ENCODE measurements around the gene FOXA3. TPM values are rescaled to one million over a fixed set of nuclear protein-coding genes. Genes with fewer than 3 reads are reported as not detected.

Gene FOXA3
- polyA plus RNA-seq, 2 of the 4 experiments (the other 2 are of a cell fraction), result 1.6 to 5.3 TPM

- Histone ChIP-seq H3K9me3 (no peaks in the 10 kb centered on the region), H3K4me3 (no peak overlapping the region), H3K27ac (no peak overlapping the region), H3K4me2 (no peak overlapping the region), H3K4me1 (peaks cover 17% of the 10 kb centered on the region)
- CTCF ChIA-PET, result interaction anchor here (1.0 to 1.3 kb wide), 4 partner anchors 41 to 172 kb away, joined by 3 to 4 read pairs (median 3); no protein-coding TSS in a partner anchor
- DNase-seq (ENCODE audit: low read depth in 1 of 2, low spot score in 1 of 2) (no peak), FAIRE-seq (no peak), ATAC-seq (no peak)
- POLR2A ChIA-PET, result no interaction called here
- WGBS (ENCODE audit: missing lambda C conversion rate), result 68% methylated on average over 10 of the region's 10 CpGs
- TF ChIP-seq HEYL (CRISPR knock-in tag; IDR thresholded peaks at IDR 0.05) (no peak), RCOR1 (IDR thresholded peaks at IDR 0.05; ENCODE audit: low read depth, low read length) (no peak), TFCP2L1 (CRISPR knock-in tag; IDR thresholded peaks at IDR 0.05) (no peak)
Measured at GRCh38 chr19:45905011-45905410, 40.9 kb downstream of the FOXA3 start.

GRCh38 chr19:45906221-45906620, 42.1 kb downstream of the FOXA3 start:
- ATAC-seq, result no peak
- H3K27ac ChIP-seq, result no peak overlapping the region
- no peak overlapping the region for H3K4me3 ChIP-seq
- no peaks in the 10 kb centered on the region for H3K9me3 ChIP-seq
- POLR2A ChIA-PET, result interaction anchor here (0.7 kb wide), 1 partner anchor 42 kb away, joined by 3 read pairs; no protein-coding TSS in a partner anchor
- no peak for FAIRE-seq
- no peak for DNase-seq (ENCODE audit: low read depth in 1 of 2, low spot score in 1 of 2)
- no peak overlapping the region for H3K4me2 ChIP-seq
- H3K4me1 ChIP-seq, result peaks cover 10% of the 10 kb centered on the region
- WGBS (ENCODE audit: missing lambda C conversion rate), result 82% methylated on average over 3 of the region's 3 CpGs
- TF ChIP-seq CBX2 (IDR thresholded peaks at IDR 0.05; ENCODE audit: borderline replicate concordance, low read depth) (no peak), ZNF302 (CRISPR knock-in tag; IDR thresholded peaks at IDR 0.05) (no peak), RCOR1 (IDR thresholded peaks at IDR 0.05; ENCODE audit: low read depth, low read length) (no peak), POLR2AphosphoS2 (conservative IDR thresholded peaks at IDR 0.05; ENCODE audit: low read length) (no peak), E2F6 (IDR thresholded peaks at IDR 0.05; ENCODE audit: borderline replicate concordance, low read depth) (no peak), MYC (IDR thresholded peaks at IDR 0.05; ENCODE audit: borderline replicate concordance, low read length) (no peak), HEYL (CRISPR knock-in tag; IDR thresholded peaks at IDR 0.05) (no peak), NPAS2 (CRISPR knock-in tag; IDR thresholded peaks at IDR 0.05; ENCODE audit: borderline replicate concordance) (no peak), CBX8 (IDR thresholded peaks at IDR 0.05) (no peak), RFX5 (IDR thresholded peaks at IDR 0.05) (no peak), BHLHE40 (IDR thresholded peaks at IDR 0.05; ENCODE audit: low read depth, low read length) (no peak), NR3C1 (IDR thresholded peaks at IDR 0.05) (no peak), ATOH8 (CRISPR knock-in tag; IDR thresholded peaks at IDR 0.05; ENCODE audit: low read depth) (no peak), NFE2L2 (conservative IDR thresholded peaks at IDR 0.05; ENCODE audit: low read length) (no peak), GATA3 (IDR thresholded peaks at IDR 0.05; ENCODE audit: borderline replicate concordance) (no peak), FOSL2 (IDR thresholded peaks at IDR 0.05) (no peak), FOSL2 (CRISPR knock-in tag; IDR thresholded peaks at IDR 0.05) (no peak)
- TF ChIP-seq, protein P1, sequence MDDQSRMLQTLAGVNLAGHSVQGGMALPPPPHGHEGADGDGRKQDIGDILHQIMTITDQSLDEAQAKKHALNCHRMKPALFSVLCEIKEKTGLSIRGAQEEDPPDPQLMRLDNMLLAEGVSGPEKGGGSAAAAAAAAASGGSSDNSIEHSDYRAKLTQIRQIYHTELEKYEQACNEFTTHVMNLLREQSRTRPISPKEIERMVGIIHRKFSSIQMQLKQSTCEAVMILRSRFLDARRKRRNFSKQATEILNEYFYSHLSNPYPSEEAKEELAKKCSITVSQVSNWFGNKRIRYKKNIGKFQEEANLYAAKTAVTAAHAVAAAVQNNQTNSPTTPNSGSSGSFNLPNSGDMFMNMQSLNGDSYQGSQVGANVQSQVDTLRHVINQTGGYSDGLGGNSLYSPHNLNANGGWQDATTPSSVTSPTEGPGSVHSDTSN (IDR thresholded peaks at IDR 0.05), result no peak
- TF ChIP-seq, protein P2, sequence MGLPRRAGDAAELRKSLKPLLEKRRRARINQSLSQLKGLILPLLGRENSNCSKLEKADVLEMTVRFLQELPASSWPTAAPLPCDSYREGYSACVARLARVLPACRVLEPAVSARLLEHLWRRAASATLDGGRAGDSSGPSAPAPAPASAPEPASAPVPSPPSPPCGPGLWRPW (IDR thresholded peaks at IDR 0.05), result no peak
- TF ChIP-seq, protein P3, sequence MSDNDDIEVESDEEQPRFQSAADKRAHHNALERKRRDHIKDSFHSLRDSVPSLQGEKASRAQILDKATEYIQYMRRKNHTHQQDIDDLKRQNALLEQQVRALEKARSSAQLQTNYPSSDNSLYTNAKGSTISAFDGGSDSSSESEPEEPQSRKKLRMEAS (IDR thresholded peaks at IDR 0.05), result no peak
- CTCF ChIA-PET, result interaction anchor here (0.6 to 1.3 kb wide), 7 partner anchors 21 to 288 kb away, joined by 3 to 4 read pairs (median 3); no protein-coding TSS in a partner anchor

DNA sequence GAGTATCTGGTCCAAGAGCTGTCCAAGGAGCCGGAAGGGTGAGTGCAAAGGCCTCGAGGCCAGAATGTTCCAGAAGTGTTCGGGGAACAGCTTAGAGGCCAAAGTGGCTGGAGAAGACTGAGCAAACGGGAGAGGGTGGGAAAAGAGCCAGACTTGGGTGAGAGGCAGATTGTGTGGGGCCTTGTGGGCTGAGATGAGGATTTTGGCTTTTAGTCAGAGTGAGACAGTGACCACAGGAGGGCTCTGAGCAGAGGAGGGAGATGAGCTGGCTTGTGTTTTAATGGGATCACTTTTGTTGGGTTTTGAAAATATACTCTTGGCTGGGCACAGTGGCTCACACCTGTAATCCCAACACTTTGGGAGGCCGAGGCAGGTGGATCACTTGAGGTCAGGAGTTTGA, 44.8 kb downstream of the FOXA3 start:
- WGBS (ENCODE audit: missing lambda C conversion rate), result 50% methylated on average over 5 of the region's 5 CpGs
- TF ChIP-seq CHD2 (IDR thresholded peaks at IDR 0.05; ENCODE audit: low read length, partially characterized antibody) (no peak), FOXS1 (CRISPR knock-in tag; IDR thresholded peaks at IDR 0.05) (no peak), POLR2AphosphoS2 (conservative IDR thresholded peaks at IDR 0.05; ENCODE audit: low read length) (no peak), HOXB5 (CRISPR knock-in tag; IDR thresholded peaks at IDR 0.05) (no peak), HMGXB4 (CRISPR knock-in tag; IDR thresholded peaks at IDR 0.05; ENCODE audit: borderline replicate concordance) (no peak), GATA3 (IDR thresholded peaks at IDR 0.05; ENCODE audit: borderline replicate concordance) (no peak), ZFP36 (IDR thresholded peaks at IDR 0.05; ENCODE audit: borderline replicate concordance, partially characterized antibody) (no peak)
- TF ChIP-seq, protein P4, sequence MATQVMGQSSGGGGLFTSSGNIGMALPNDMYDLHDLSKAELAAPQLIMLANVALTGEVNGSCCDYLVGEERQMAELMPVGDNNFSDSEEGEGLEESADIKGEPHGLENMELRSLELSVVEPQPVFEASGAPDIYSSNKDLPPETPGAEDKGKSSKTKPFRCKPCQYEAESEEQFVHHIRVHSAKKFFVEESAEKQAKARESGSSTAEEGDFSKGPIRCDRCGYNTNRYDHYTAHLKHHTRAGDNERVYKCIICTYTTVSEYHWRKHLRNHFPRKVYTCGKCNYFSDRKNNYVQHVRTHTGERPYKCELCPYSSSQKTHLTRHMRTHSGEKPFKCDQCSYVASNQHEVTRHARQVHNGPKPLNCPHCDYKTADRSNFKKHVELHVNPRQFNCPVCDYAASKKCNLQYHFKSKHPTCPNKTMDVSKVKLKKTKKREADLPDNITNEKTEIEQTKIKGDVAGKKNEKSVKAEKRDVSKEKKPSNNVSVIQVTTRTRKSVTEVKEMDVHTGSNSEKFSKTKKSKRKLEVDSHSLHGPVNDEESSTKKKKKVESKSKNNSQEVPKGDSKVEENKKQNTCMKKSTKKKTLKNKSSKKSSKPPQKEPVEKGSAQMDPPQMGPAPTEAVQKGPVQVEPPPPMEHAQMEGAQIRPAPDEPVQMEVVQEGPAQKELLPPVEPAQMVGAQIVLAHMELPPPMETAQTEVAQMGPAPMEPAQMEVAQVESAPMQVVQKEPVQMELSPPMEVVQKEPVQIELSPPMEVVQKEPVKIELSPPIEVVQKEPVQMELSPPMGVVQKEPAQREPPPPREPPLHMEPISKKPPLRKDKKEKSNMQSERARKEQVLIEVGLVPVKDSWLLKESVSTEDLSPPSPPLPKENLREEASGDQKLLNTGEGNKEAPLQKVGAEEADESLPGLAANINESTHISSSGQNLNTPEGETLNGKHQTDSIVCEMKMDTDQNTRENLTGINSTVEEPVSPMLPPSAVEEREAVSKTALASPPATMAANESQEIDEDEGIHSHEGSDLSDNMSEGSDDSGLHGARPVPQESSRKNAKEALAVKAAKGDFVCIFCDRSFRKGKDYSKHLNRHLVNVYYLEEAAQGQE (IDR thresholded peaks at IDR 0.05), result no peak

More for the DNA sequence above, 44.8 kb downstream of the FOXA3 start:
- H3K9me3 ChIP-seq, result no peaks in the 10 kb centered on the region
- ChIA-PET POLR2A (no interaction called here), CTCF (interaction anchor here (1.8 to 2.2 kb wide), 5 partner anchors 18 to 169 kb away, joined by 4 to 6 read pairs (median 5); partner anchors contain the start of gene FOXA3)
- ATAC-seq (0 out of 6 replicates have a peak, but pooled peaks have one; percentile 31 to 36), FAIRE-seq (no peak), DNase-seq (ENCODE audit: low read depth in 1 of 2, low spot score in 1 of 2) (no peak)
- no peak overlapping the region for H3K4me3 ChIP-seq
- no peaks in the 10 kb centered on the region for H3K4me1 ChIP-seq
- H3K27ac ChIP-seq, result no peak overlapping the region
- H3K4me2 ChIP-seq, result no peak overlapping the region
